Measurements from ENCODE around the gene CHRDL2.

The CHRDL2 gene

GRCh38 chr11:74694136-74694930, 36.9 kb downstream of the CHRDL2 start:
- H3K4me1 Mint-ChIP-seq (ENCODE audit: low read depth): no peaks in the 10 kb centered on the region
- no peak for DNase-seq (ENCODE audit: low spot score)
- no peaks in the 10 kb centered on the region for H3K9me3 Mint-ChIP-seq
- H3K36me3 Mint-ChIP-seq (ENCODE audit: low read depth): no peaks in the 10 kb centered on the region
- no peaks in the 10 kb centered on the region for H3K27me3 Mint-ChIP-seq (ENCODE audit: low read depth)
- H3K4me3 Mint-ChIP-seq: no peak overlapping the region
- no peak overlapping the region for H3K27ac Mint-ChIP-seq

GRCh38 chr11:74693531-74693930, 37.7 kb downstream of the CHRDL2 start:
- DNase-seq (ENCODE audit: low spot score): no peak
- H3K27me3 Mint-ChIP-seq (ENCODE audit: low read depth): no peaks in the 10 kb centered on the region
- H3K27ac Mint-ChIP-seq: no peak overlapping the region
- no peaks in the 10 kb centered on the region for H3K4me1 Mint-ChIP-seq (ENCODE audit: low read depth)
- no peak overlapping the region for H3K4me3 Mint-ChIP-seq
- H3K36me3 Mint-ChIP-seq (ENCODE audit: low read depth): no peaks in the 10 kb centered on the region
- H3K9me3 Mint-ChIP-seq: no peaks in the 10 kb centered on the region

GRCh38 chr11:74691755-74692154, 39.5 kb downstream of the CHRDL2 start:
- H3K9me3 Mint-ChIP-seq: no peaks in the 10 kb centered on the region
- H3K27ac Mint-ChIP-seq: no peak overlapping the region
- no peaks in the 10 kb centered on the region for H3K4me1 Mint-ChIP-seq (ENCODE audit: low read depth)
- no peak for DNase-seq (ENCODE audit: low spot score)
- no peaks in the 10 kb centered on the region for H3K36me3 Mint-ChIP-seq (ENCODE audit: low read depth)
- H3K27me3 Mint-ChIP-seq (ENCODE audit: low read depth): no peaks in the 10 kb centered on the region
- H3K4me3 Mint-ChIP-seq: no peak overlapping the region

- Mint-ChIP-seq H3K4me3 (no peak overlapping the region), H3K27me3 (ENCODE audit: low read depth) (peaks cover 8% of the 10 kb centered on the region), H3K4me1 (ENCODE audit: low read depth) (no peaks in the 10 kb centered on the region), H3K27ac (no peak overlapping the region), H3K36me3 (ENCODE audit: low read depth) (no peaks in the 10 kb centered on the region), H3K9me3 (no peaks in the 10 kb centered on the region)
- DNase-seq (ENCODE audit: low spot score): no peak
Observed at GRCh38 chr11:74689666-74690065, 41.6 kb downstream of the CHRDL2 start.

- no peak for DNase-seq (ENCODE audit: low spot score)
- Mint-ChIP-seq H3K27ac (no peak overlapping the region), H3K36me3 (ENCODE audit: low read depth) (no peaks in the 10 kb centered on the region)
Observed at GRCh38 chr11:74687237-74688023, 43.8 kb downstream of the CHRDL2 start.

GRCh38 chr11:74686792-74687191, 44.4 kb downstream of the CHRDL2 start:
- Mint-ChIP-seq H3K4me3 (no peak overlapping the region), H3K27ac (no peak overlapping the region), H3K4me1 (ENCODE audit: low read depth) (no peaks in the 10 kb centered on the region), H3K9me3 (no peaks in the 10 kb centered on the region), H3K36me3 (ENCODE audit: low read depth) (no peaks in the 10 kb centered on the region), H3K27me3 (ENCODE audit: low read depth) (peaks cover 26% of the 10 kb centered on the region)
- no peak for DNase-seq (ENCODE audit: low spot score)

More at GRCh38 chr11:74687237-74688023, 43.8 kb downstream of the CHRDL2 start:
- no peaks in the 10 kb centered on the region for H3K9me3 Mint-ChIP-seq
- H3K4me3 Mint-ChIP-seq: no peak overlapping the region
- no peaks in the 10 kb centered on the region for H3K4me1 Mint-ChIP-seq (ENCODE audit: low read depth)
- peaks cover 24% of the 10 kb centered on the region for H3K27me3 Mint-ChIP-seq (ENCODE audit: low read depth)

- no peak for DNase-seq (ENCODE audit: low spot score)
Observed at GRCh38 chr11:74685905-74686304, 45.3 kb downstream of the CHRDL2 start.

GRCh38 chr11:74685338-74685737, 45.9 kb downstream of the CHRDL2 start:
- no peaks in the 10 kb centered on the region for H3K36me3 Mint-ChIP-seq (ENCODE audit: low read depth)
- DNase-seq (ENCODE audit: low spot score): no peak
- H3K27me3 Mint-ChIP-seq (ENCODE audit: low read depth): peaks cover 26% of the 10 kb centered on the region
- H3K4me3 Mint-ChIP-seq: no peak overlapping the region
- no peak overlapping the region for H3K27ac Mint-ChIP-seq
- no peaks in the 10 kb centered on the region for H3K4me1 Mint-ChIP-seq (ENCODE audit: low read depth)
- H3K9me3 Mint-ChIP-seq: no peaks in the 10 kb centered on the region

More at GRCh38 chr11:74685905-74686304, 45.3 kb downstream of the CHRDL2 start:
- no peak overlapping the region for H3K27ac Mint-ChIP-seq
- H3K4me3 Mint-ChIP-seq: no peak overlapping the region
- H3K4me1 Mint-ChIP-seq (ENCODE audit: low read depth): no peaks in the 10 kb centered on the region
- H3K27me3 Mint-ChIP-seq (ENCODE audit: low read depth): peaks cover 26% of the 10 kb centered on the region
- H3K36me3 Mint-ChIP-seq (ENCODE audit: low read depth): no peaks in the 10 kb centered on the region
- H3K9me3 Mint-ChIP-seq: no peaks in the 10 kb centered on the region

- Mint-ChIP-seq H3K4me3 (no peak overlapping the region), H3K27ac (no peak overlapping the region), H3K36me3 (ENCODE audit: low read depth) (no peaks in the 10 kb centered on the region), H3K9me3 (no peaks in the 10 kb centered on the region), H3K27me3 (ENCODE audit: low read depth) (peaks cover 26% of the 10 kb centered on the region), H3K4me1 (ENCODE audit: low read depth) (no peaks in the 10 kb centered on the region)
- no peak for DNase-seq (ENCODE audit: low spot score)
Observed at GRCh38 chr11:74684661-74685060, 46.6 kb downstream of the CHRDL2 start.

- Mint-ChIP-seq H3K4me1 (ENCODE audit: low read depth) (no peaks in the 10 kb centered on the region), H3K9me3 (no peaks in the 10 kb centered on the region), H3K27ac (no peak overlapping the region), H3K4me3 (no peak overlapping the region), H3K36me3 (ENCODE audit: low read depth) (no peaks in the 10 kb centered on the region), H3K27me3 (ENCODE audit: low read depth) (peaks cover 26% of the 10 kb centered on the region)
- no peak for DNase-seq (ENCODE audit: low spot score)
Observed at GRCh38 chr11:74683941-74684481, 47.2 kb downstream of the CHRDL2 start.

- no peak for DNase-seq (ENCODE audit: low spot score)
- no peak overlapping the region for H3K4me3 Mint-ChIP-seq
- H3K27me3 Mint-ChIP-seq (ENCODE audit: low read depth): peaks cover 26% of the 10 kb centered on the region
- H3K36me3 Mint-ChIP-seq (ENCODE audit: low read depth): no peaks in the 10 kb centered on the region
- no peaks in the 10 kb centered on the region for H3K9me3 Mint-ChIP-seq
- H3K4me1 Mint-ChIP-seq (ENCODE audit: low read depth): no peaks in the 10 kb centered on the region
- H3K27ac Mint-ChIP-seq: no peak overlapping the region
Observed at GRCh38 chr11:74683279-74683871, 47.9 kb downstream of the CHRDL2 start.

- H3K9me3 Mint-ChIP-seq: no peaks in the 10 kb centered on the region
- DNase-seq (ENCODE audit: low spot score): no peak
- peaks cover 26% of the 10 kb centered on the region for H3K27me3 Mint-ChIP-seq (ENCODE audit: low read depth)
- no peaks in the 10 kb centered on the region for H3K36me3 Mint-ChIP-seq (ENCODE audit: low read depth)
- H3K27ac Mint-ChIP-seq: no peak overlapping the region
- no peaks in the 10 kb centered on the region for H3K4me1 Mint-ChIP-seq (ENCODE audit: low read depth)
- no peak overlapping the region for H3K4me3 Mint-ChIP-seq
Observed at GRCh38 chr11:74682731-74683278, 48.4 kb downstream of the CHRDL2 start.

- Mint-ChIP-seq H3K27ac (no peak overlapping the region), H3K9me3 (no peaks in the 10 kb centered on the region), H3K27me3 (ENCODE audit: low read depth) (peaks cover 26% of the 10 kb centered on the region)
Observed at GRCh38 chr11:74681686-74682651, 49.3 kb downstream of the CHRDL2 start.

More at GRCh38 chr11:74681686-74682651, 49.3 kb downstream of the CHRDL2 start:
- no peaks in the 10 kb centered on the region for H3K36me3 Mint-ChIP-seq (ENCODE audit: low read depth)
- no peaks in the 10 kb centered on the region for H3K4me1 Mint-ChIP-seq (ENCODE audit: low read depth)
- no peak overlapping the region for H3K4me3 Mint-ChIP-seq
- DNase-seq (ENCODE audit: low spot score): no peak
